ENCODE results near the gene TOM1L2. TPM values are rescaled to one million over a fixed set of nuclear protein-coding genes. Genes with fewer than 3 reads are reported as not detected.

Gene TOM1L2
- total RNA-seq, 1 experiment from 2014 or later = 24.1 TPM

- Histone ChIP-seq H3K9ac (ENCODE audit: low read length) (no peak overlapping the region), H4K20me1 (ENCODE audit: insufficient read depth) (no peaks in the 10 kb centered on the region), H3K4me1 (ENCODE audit: control insufficient read depth in 1 of 2, insufficient read depth in 2 of 2, low read length in 2 of 2) (peaks cover 11 to 16% of the 10 kb centered on the region in 2 experiments), H3K27ac (ENCODE audit: low read depth, low read length) (no peak overlapping the region), H3K36me3 (ENCODE audit: control insufficient read depth in 1 of 2, insufficient read depth in 2 of 2, low read length in 2 of 2) (no peaks in the 10 kb centered on the region), H3K9me2 (ENCODE audit: insufficient read depth) (no peaks in the 10 kb centered on the region), H3K27me3 (ENCODE audit: insufficient read depth, low read length) (no peaks in the 10 kb centered on the region), H2AFZ (ENCODE audit: low read depth, low read length, poor library complexity, severe bottlenecking) (no peak overlapping the region), H3K9me3 (ENCODE audit: control insufficient read depth in 1 of 2, insufficient read depth in 1 of 2, low read depth in 1 of 2, low read length in 2 of 2) (no peaks in the 10 kb centered on the region), H3K4me3 (replicated peaks in 1 of 2; ENCODE audit: low read depth in 1 of 2, low read length in 2 of 2) (no peak overlapping the region), H3K4me2 (ENCODE audit: low read length) (no peak overlapping the region), H3K79me2 (ENCODE audit: insufficient read depth, low read length) (no peaks in the 10 kb centered on the region)
- ATAC-seq = no peak
- TF ChIP-seq ELF1 (IDR thresholded peaks at IDR 0.05; ENCODE audit: borderline replicate concordance, low read depth) = no peak
- no peak for TF ChIP-seq JUND (IDR thresholded peaks at IDR 0.05)
- TF ChIP-seq EGR1 (IDR thresholded peaks at IDR 0.05; ENCODE audit: low read depth) = no peak
- no peak for TF ChIP-seq REST (IDR thresholded peaks at IDR 0.05; ENCODE audit: low read depth)
- TF ChIP-seq RAD21 (IDR thresholded peaks at IDR 0.05; ENCODE audit: low read depth) = no peak
- no peak for TF ChIP-seq ZFX (IDR thresholded peaks at IDR 0.05)
- no peak for TF ChIP-seq FOSL1 (IDR thresholded peaks at IDR 0.05; ENCODE audit: low read depth)
- TF ChIP-seq POLR2AphosphoS5 (IDR thresholded peaks at IDR 0.05; ENCODE audit: low read depth, low read length) = no peak
- TF ChIP-seq MAX (IDR thresholded peaks at IDR 0.05) = no peak
- TF ChIP-seq ZNF274 (IDR thresholded peaks at IDR 0.05; ENCODE audit: low read depth, low read length) = no peak
- no peak for TF ChIP-seq ATF3 (IDR thresholded peaks at IDR 0.05)
- TF ChIP-seq SP1 (IDR thresholded peaks at IDR 0.05; ENCODE audit: low read depth) = no peak
- RAD21 ChIA-PET (ENCODE audit: low non-redundant PET in 1 of 2, low total read pairs in 2 of 2, uncharacterized antibody in 2 of 2, unreplicated experiment in 2 of 2) = no interaction called here
- POLR2A ChIA-PET = no interaction called here
- no peak for DNase-seq (ENCODE audit: low read depth, low spot score)
- intact Hi-C loops (cut with micrococcal nuclease) = no loop called here
- CTCF ChIA-PET = no interaction called here
- BruUV-seq (replicated peaks) = no TSS peak
Measured at GRCh38 chr17:17964710-17965109, 7.5 kb downstream of the TOM1L2 start.
